HG02642 (cell line): ENCODE data around the gene LRRTM1.

ENCODE experiments used
- ATAC-seq: cut with Tn5 transposase; IDR thresholded peaks from one replicate; pipeline ENCODE4 v1.9.1; 2021; ENCODE audit warnings: mild to moderate bottlenecking; ENCODE audit not compliant: unreplicated experiment, poor library complexity

Gene LRRTM1

GRCh38 chr2:80303909-80304837, at the start of gene LRRTM1:
Gene LRRTM1 (minus strand): TSS chr2:80304752. CDS start chr2:80303819, 933 bp downstream.
- ATAC-seq: no peak

GRCh38 chr2:80351231-80351630, 46.7 kb upstream of the LRRTM1 start:
- ATAC-seq: no peak

- no peak for ATAC-seq
Measured at GRCh38 chr2:80348953-80349352, 44.4 kb upstream of the LRRTM1 start.

GRCh38 chr2:80348078-80348477, 43.5 kb upstream of the LRRTM1 start:
- ATAC-seq: no peak

GRCh38 chr2:80340022-80340421, 35.5 kb upstream of the LRRTM1 start:
- no peak for ATAC-seq

GRCh38 chr2:80338794-80339193, 34.2 kb upstream of the LRRTM1 start:
- no peak for ATAC-seq

- no peak for ATAC-seq
Measured at GRCh38 chr2:80335411-80335810, 30.9 kb upstream of the LRRTM1 start.

GRCh38 chr2:80333886-80334285, 29.3 kb upstream of the LRRTM1 start:
- ATAC-seq: no peak

GRCh38 chr2:80330527-80331450, 26.2 kb upstream of the LRRTM1 start:
- ATAC-seq: no peak

GRCh38 chr2:80329491-80329890, 24.9 kb upstream of the LRRTM1 start:
- ATAC-seq: no peak

GRCh38 chr2:80328159-80328571, 23.6 kb upstream of the LRRTM1 start:
- ATAC-seq: no peak

GRCh38 chr2:80326861-80327260, 22.3 kb upstream of the LRRTM1 start:
- ATAC-seq: no peak

- ATAC-seq: no peak
Measured at GRCh38 chr2:80326214-80326613, 21.7 kb upstream of the LRRTM1 start.

- no peak for ATAC-seq
Measured at GRCh38 chr2:80324525-80324924, 20.0 kb upstream of the LRRTM1 start.

- ATAC-seq: no peak
Measured at GRCh38 chr2:80323610-80324009, 19.1 kb upstream of the LRRTM1 start.

GRCh38 chr2:80322958-80323357, 18.4 kb upstream of the LRRTM1 start:
- ATAC-seq: no peak

GRCh38 chr2:80322311-80322920, 17.9 kb upstream of the LRRTM1 start:
- ATAC-seq: no peak

GRCh38 chr2:80312282-80312839, 7.8 kb upstream of the LRRTM1 start:
- ATAC-seq: no peak

GRCh38 chr2:80311304-80311703, 6.8 kb upstream of the LRRTM1 start:
- ATAC-seq: no peak
